K562 (cell line): ENCODE measurements around the gene PIGB. TPM values are rescaled to one million over a fixed set of nuclear protein-coding genes. Genes with fewer than 3 reads are reported as not detected.

Experiments
- CBX3 ChIP-seq, 2 experiments: IDR thresholded peaks; 1 replicate in 1 of 2; 2 replicates in 1 of 2; pipeline ENCODE4 v1.6.1; 2012; ENCODE audit warnings: inconsistent platforms in 2 of 2, low read length in 2 of 2, borderline replicate concordance in 1 of 2, control low read depth in 1 of 2
- CTBP1 ChIP-seq: fragments of 450-650 bp; IDR thresholded peaks from 2 replicates; pipeline ENCODE4 v1.6.1; 2016; ENCODE audit warnings: borderline replicate concordance
- DDX20 ChIP-seq: fragments of 450-650 bp; IDR thresholded peaks from 2 replicates; pipeline ENCODE4 v1.6.1; 2016; ENCODE audit warnings: missing genetic modification characterization, low read depth, mild to moderate bottlenecking, missing compliant biosample characterization, moderate library complexity
- EGR1 ChIP-seq: fragments of 450-650 bp; conservative IDR thresholded peaks from 2 replicates; pipeline ENCODE4 v1.6.1; 2017; ENCODE audit warnings: mild to moderate bottlenecking
- ETV6 ChIP-seq, 3 experiments: fragments of 150-350 bp in 1 of 3; sonication (generic) in 1 of 3; formaldehyde crosslinking in 1 of 3; IDR thresholded peaks; 2 replicates each; pipeline versions ENCODE4 v1.6.1 to v1.8.0; 2014 to 2022; ENCODE audit warnings: borderline replicate concordance in 2 of 3, low read depth in 2 of 3, antibody characterized with exemption in 1 of 3, low read length in 1 of 3, mild to moderate bottlenecking in 1 of 3, missing genetic modification reagents in 1 of 3
- FOXJ2 ChIP-seq: fragments of 200-800 bp; sonication (Bioruptor generic); IDR thresholded peaks from 2 replicates; pipeline ENCODE4 v1.6.1; 2016; ENCODE audit warnings: missing genetic modification characterization, missing compliant biosample characterization
- HDAC3 ChIP-seq: fragments of 450-650 bp; IDR thresholded peaks from 2 replicates; pipeline ENCODE4 v1.6.1; 2018; ENCODE audit warnings: borderline replicate concordance, mild to moderate bottlenecking, moderate library complexity; ENCODE audit not compliant: partially characterized antibody
- HDGF ChIP-seq: fragments of 450-650 bp; IDR thresholded peaks from 2 replicates; pipeline ENCODE4 v1.6.1; 2016
- IRF9 ChIP-seq: fragments of 450-650 bp; IDR thresholded peaks from 2 replicates; pipeline ENCODE4 v1.6.1; 2016; ENCODE audit warnings: missing biosample characterization, missing genetic modification characterization
- KAT7 ChIP-seq: sonication (generic); formaldehyde crosslinking; IDR thresholded peaks from 2 replicates; pipeline ENCODE4 v1.8.0; 2022; ENCODE audit warnings: missing genetic modification reagents, mild to moderate bottlenecking, borderline replicate concordance
- MAFK ChIP-seq: IDR thresholded peaks from 2 replicates; pipeline ENCODE4 v1.6.1; 2011; ENCODE audit warnings: low read length, improper control_type of control experiment
- MNT ChIP-seq, 2 experiments: fragments of 450-650 bp; conservative IDR thresholded peaks; 2 replicates each; pipeline ENCODE4 v1.6.1; 2017; ENCODE audit warnings: mild to moderate bottlenecking in 2 of 2, moderate library complexity in 2 of 2
- MTA2 ChIP-seq: fragments of 450-650 bp; IDR thresholded peaks from 2 replicates; pipeline ENCODE4 v1.6.1; 2016; ENCODE audit warnings: low read depth
- MYBL2 ChIP-seq, 2 experiments: fragments of 450-650 bp in 1 of 2; sonication (generic) in 1 of 2; formaldehyde crosslinking in 1 of 2; IDR thresholded peaks; 2 replicates each; pipeline versions ENCODE4 v1.6.1 to v1.8.1; 2017 to 2022; ENCODE audit warnings: borderline replicate concordance in 1 of 2, inconsistent platforms in 1 of 2, low read depth in 1 of 2, mild to moderate bottlenecking in 1 of 2, missing genetic modification reagents in 1 of 2, moderate library complexity in 1 of 2
- NCOA2 ChIP-seq, 2 experiments: fragments of 450-650 bp; IDR thresholded peaks; 2 replicates each; pipeline ENCODE4 v1.6.1; 2018; ENCODE audit warnings: mild to moderate bottlenecking in 2 of 2, moderate library complexity in 1 of 2; ENCODE audit not compliant: partially characterized antibody in 2 of 2
- NEUROD1 ChIP-seq: fragments of 150-350 bp; IDR thresholded peaks from 2 replicates; pipeline ENCODE4 v1.6.1; 2014; ENCODE audit warnings: borderline replicate concordance, low read length, low read depth; ENCODE audit not compliant: partially characterized antibody
- POLR2H ChIP-seq: IDR thresholded peaks from 2 replicates; pipeline ENCODE4 v1.6.1; 2016; ENCODE audit warnings: missing genetic modification characterization, low read depth, mild to moderate bottlenecking, control low read depth, missing compliant biosample characterization, moderate library complexity
- RFX5 ChIP-seq: IDR thresholded peaks from 2 replicates; pipeline ENCODE4 v1.6.1; 2011; ENCODE audit warnings: low read depth, mild to moderate bottlenecking, improper control_type of control experiment, low read length
- TCF3 ChIP-seq: sonication (generic); formaldehyde crosslinking; IDR thresholded peaks from 2 replicates; pipeline ENCODE4 v1.4.0; 2020; ENCODE audit warnings: mild to moderate bottlenecking, missing genetic modification reagents
- ZEB2 ChIP-seq: fragments of 450-650 bp; IDR thresholded peaks from 2 replicates; pipeline ENCODE4 v1.6.1; 2016
- polyA plus RNA-seq, 8 experiments: library from polyadenylated mRNA; depleted of rRNA in 4 of 8; stranded (reverse) in 5 of 8; unstranded in 3 of 8; fragments of >200 nt; fragmentation: Nextera tagmentation in 2 of 8; fragmentation: Illumina TruSeq in 1 of 8; extraction: Ambion mirVana in 2 of 8; extraction: Trizol in 1 of 8; gene quantifications; 2 replicates each; pipeline versions ENCODE4 v1.2.1 to v1.2.3, GENCODE V29; 2011 to 2014; ENCODE audit warnings: inconsistent platforms in 1 of 8, missing spikeins in 1 of 8
- total RNA-seq, 7 experiments: library from RNA; depleted of rRNA in 6 of 7; stranded (reverse); fragments of >200 nt in 6 of 7; fragmentation: Illumina TruSeq in 2 of 7; extraction: Trizol in 2 of 7; gene quantifications; 2 replicates each; pipeline versions ENCODE4 v1.2.1 to v1.2.3, GENCODE V29; 2011 to 2021; ENCODE audit warnings: low replicate concordance in 1 of 7
- TF ChIP-seq, protein P1 (sequence below): fragments of 250-450 bp; sonication (Bioruptor Pico); IDR thresholded peaks from 2 replicates; pipeline ENCODE4 v1.4.0; 2020; ENCODE audit warnings: mild to moderate bottlenecking, moderate library complexity

The PIGB gene
- total and polyA plus RNA-seq, 9 of the 15 experiments (the other 6 are each of a cell fraction or from before 2014, with no cell fraction given) = 9.9 to 32.3 (median 18.2) TPM

DNA sequence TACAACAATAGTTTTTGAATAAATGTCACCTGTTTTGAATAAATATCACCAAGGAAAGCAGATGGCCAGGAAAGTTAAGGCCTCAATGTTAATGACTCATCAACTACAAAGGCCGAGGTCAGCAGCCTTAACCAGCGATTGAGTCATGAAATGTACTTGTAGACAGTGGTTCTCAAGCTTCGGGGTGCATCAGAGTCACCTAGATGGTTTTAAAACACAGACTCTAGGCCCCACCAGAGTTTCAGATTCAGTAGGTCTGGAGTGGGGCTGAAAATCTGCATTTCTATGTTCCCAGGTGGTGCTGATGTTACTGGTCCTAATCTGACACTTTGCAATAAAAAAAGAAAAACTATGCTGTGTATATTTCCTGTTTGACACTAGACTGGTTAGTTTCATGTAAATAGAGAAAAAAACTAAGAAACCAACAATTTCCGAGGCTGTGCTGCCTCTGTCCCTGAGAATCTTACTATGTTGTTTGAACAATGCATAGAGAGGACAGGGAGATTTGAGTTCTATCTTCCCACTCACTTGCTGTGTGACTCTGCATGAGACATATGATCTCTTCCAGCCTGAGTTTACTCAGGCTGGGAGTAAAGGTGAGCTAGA lies 39.2 kb upstream of the PIGB start (continued):
- TF ChIP-seq NEUROD1 (peak; percentile 58), NCOA2 (IDR thresholded peaks at IDR 0.05; ENCODE audit: partially characterized antibody in 2 of 2) (peak in 1 of 2 experiments; percentile 40), POLR2H (tag) (no peak), HDAC3 (peak; percentile 49), KAT7 (no peak), MAFK (peak; percentile 67), MNT (conservative IDR thresholded peaks at IDR 0.05) (peak in 1 of 2 experiments; percentile 41; a peak in 1 of 4 replicates), FOXJ2 (tag) (peak; percentile 62; the same call in 1 of the 2 replicates), ETV6 (IDR thresholded peaks at IDR 0.05; ENCODE audit: borderline replicate concordance in 1 of 2, low read depth in 2 of 2, low read length in 1 of 2) (no peak), ETV6 (CRISPR knock-in tag; IDR thresholded peaks at IDR 0.05; ENCODE audit: borderline replicate concordance) (no peak), IRF9 (tag) (no peak), HDGF (0 out of 2 replicates have a peak, but pooled peaks have one; percentile 17), MTA2 (peak; percentile 72), RFX5 (no peak), MYBL2 (IDR thresholded peaks at IDR 0.05; ENCODE audit: low read depth) (no peak; the same call in 1 of the 2 replicates), MYBL2 (CRISPR knock-in tag; IDR thresholded peaks at IDR 0.05; ENCODE audit: borderline replicate concordance) (no peak), ZEB2 (peak; percentile 87), DDX20 (no peak), EGR1 (no peak), TCF3 (CRISPR knock-in tag) (peak; percentile 90), CBX3 (IDR thresholded peaks at IDR 0.05; ENCODE audit: borderline replicate concordance in 1 of 2, low read length in 2 of 2) (peak in 1 of 2 experiments; percentile 74; a peak in 2 of 3 replicates), CTBP1 (peak; percentile 47; the same call in 1 of the 2 replicates)
- TF ChIP-seq, protein P1, sequence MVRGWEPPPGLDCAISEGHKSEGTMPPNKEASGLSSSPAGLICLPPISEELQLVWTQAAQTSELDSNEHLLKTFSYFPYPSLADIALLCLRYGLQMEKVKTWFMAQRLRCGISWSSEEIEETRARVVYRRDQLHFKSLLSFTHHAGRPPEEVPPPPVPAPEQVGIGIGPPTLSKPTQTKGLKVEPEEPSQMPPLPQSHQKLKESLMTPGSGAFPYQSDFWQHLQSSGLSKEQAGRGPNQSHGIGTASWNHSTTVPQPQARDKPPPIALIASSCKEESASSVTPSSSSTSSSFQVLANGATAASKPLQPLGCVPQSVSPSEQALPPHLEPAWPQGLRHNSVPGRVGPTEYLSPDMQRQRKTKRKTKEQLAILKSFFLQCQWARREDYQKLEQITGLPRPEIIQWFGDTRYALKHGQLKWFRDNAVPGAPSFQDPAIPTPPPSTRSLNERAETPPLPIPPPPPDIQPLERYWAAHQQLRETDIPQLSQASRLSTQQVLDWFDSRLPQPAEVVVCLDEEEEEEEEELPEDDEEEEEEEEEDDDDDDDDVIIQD (CRISPR knock-in tag) = no peak
